Aorta (tissue), 5 donors: ENCODE data around the gene MOCS2. TPM values are rescaled to one million over a fixed set of nuclear protein-coding genes. Genes with fewer than 3 reads are reported as not detected.

Source experiments
- ATAC-seq: fragments of 200-7000 bp; cut with Tn5 transposase; one replicate; pipeline ENCODE4 v1.9.1; 2022; ENCODE audit warnings: moderate library complexity; ENCODE audit not compliant: low FRiP score
- DNase-seq, 2 donors: peaks; one replicate each; pipeline ENCODE4 v3.0.0-alpha.2; 2020
- H3K27ac ChIP-seq, 2 donors: one replicate each; pipeline ENCODE4 v1.5.1; 2013; ENCODE audit warnings: low read length in 2 of 2, mild to moderate bottlenecking in 2 of 2, moderate library complexity in 2 of 2, control low read depth in 1 of 2, inconsistent platforms in 1 of 2, low read depth in 1 of 2
- H3K27me3 ChIP-seq, 2 donors: one replicate each; pipeline ENCODE4 v1.6.1; 2013; ENCODE audit warnings: control low read depth in 1 of 2, low read length in 1 of 2, mild to moderate bottlenecking in 1 of 2, moderate library complexity in 1 of 2; ENCODE audit not compliant: insufficient read depth in 2 of 2, control insufficient read depth in 1 of 2
- H3K36me3 ChIP-seq, 2 donors: one replicate each; pipeline ENCODE4 v1.6.1; 2013; ENCODE audit warnings: control low read depth in 1 of 2, low read length in 1 of 2, mild to moderate bottlenecking in 1 of 2; ENCODE audit not compliant: insufficient read depth in 2 of 2, control insufficient read depth in 1 of 2
- H3K4me1 ChIP-seq, 2 donors: one replicate each; pipeline ENCODE4 v1.6.1; 2013; ENCODE audit warnings: low read length in 2 of 2, control low read depth in 1 of 2, mild to moderate bottlenecking in 1 of 2, moderate library complexity in 1 of 2; ENCODE audit not compliant: insufficient read depth in 2 of 2, control insufficient read depth in 1 of 2
- H3K4me3 ChIP-seq, 2 donors: one replicate each; pipeline ENCODE4 v1.5.1; 2013; ENCODE audit warnings: low read length in 2 of 2, control low read depth in 1 of 2, mild to moderate bottlenecking in 1 of 2
- H3K9me3 ChIP-seq: one replicate; pipeline ENCODE4 v1.6.1; 2013; ENCODE audit warnings: mild to moderate bottlenecking, low read length; ENCODE audit not compliant: control insufficient read depth
- WGBS, 2 donors: extraction: QIAGEN DNeasy Blood & Tissue Kit; methylation state at CpG; one replicate each; pipeline ENCODE4 v1.1.7; 2013; 5-methylcytosine and 5-hydroxymethylcytosine counted together
- intact Hi-C, 2 donors: fragments of 100-400 bp; cut with DNase I; formaldehyde crosslinking; loops; one replicate each; pipeline versions ENCODE4 v1.14.2 to v1.15.0; 2022
- polyA plus RNA-seq, 2 donors: library from polyadenylated mRNA; stranded (reverse); fragments of 200-250 nt; gene quantifications; one replicate each; pipeline ENCODE4 v1.2.3, GENCODE V29; 2013
- total RNA-seq, 2 donors: library from RNA; stranded (reverse); fragmentation: NEBNext Ultra II Directional; extraction: Animal tissue kit (Norgen Biotek cat#: 25700); gene quantifications; one replicate each; pipeline ENCODE4 v1.2.1, GENCODE V29; 2021
- donor health status: healthy with polysubstance abuse.
- donor health status: Bipolar disorder and iron deficiency.
- donor health status: DM: no; HTN: no; CAD: no.
- donor health status: DM: no; HTN: no; CAD: no.
- donor health status: DM: yes; HTN: yes; CAD: no.

MOCS2 gene
- total and polyA plus RNA-seq, 4 donors = 36.5 to 130 (median 53.4) TPM

DNA sequence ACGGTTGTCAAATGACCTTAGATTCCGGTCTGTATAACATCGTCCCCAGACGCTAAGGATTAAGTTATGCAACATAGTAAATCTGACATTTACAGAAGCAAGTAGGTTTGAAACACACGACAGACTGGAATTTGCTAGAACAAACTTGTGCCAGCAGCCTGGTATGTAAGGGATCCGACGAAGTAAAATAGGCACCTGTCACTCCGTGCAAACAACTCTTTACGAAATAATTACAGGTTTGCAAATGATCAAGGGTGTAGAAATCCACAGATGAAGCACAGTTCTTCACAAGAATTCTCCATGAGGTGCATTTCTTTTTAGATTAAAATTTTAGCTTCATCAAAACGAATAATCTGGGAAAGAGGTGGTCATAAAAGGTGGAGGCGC, 508 bp downstream of the MOCS2 start:
- Histone ChIP-seq H3K27me3 (no peaks in the 10 kb centered on the region), H3K4me1 (peaks cover 0 to 4% of the 10 kb centered on the region in 2 donors), H3K4me3 (peak overlapping the region; percentile 68 to 92), H3K27ac (no peak overlapping the region), H3K9me3 (no peaks in the 10 kb centered on the region), H3K36me3 (no peaks in the 10 kb centered on the region)
- peak; percentile 20 for ATAC-seq
- DNase-seq = no peak
- intact Hi-C loops = loop anchor here in 1 of 2 donors (10.0 kb wide), 1 partner anchor 444 kb away; no protein-coding TSS in a partner anchor
- 0 to 1% methylated on average over 11 of the region's 11 CpGs for WGBS, 2 donors

GRCh38 chr5:53105611-53106300, 3.8 kb downstream of the MOCS2 start:
- WGBS, 2 donors = 85 to 86% methylated on average over 5 of the region's 5 CpGs
- no peak for DNase-seq
- Histone ChIP-seq H3K27me3 (no peaks in the 10 kb centered on the region), H3K4me1 (peaks cover 0 to 4% of the 10 kb centered on the region in 2 donors), H3K9me3 (no peaks in the 10 kb centered on the region), H3K36me3 (no peaks in the 10 kb centered on the region), H3K27ac (no peak overlapping the region), H3K4me3 (no peak overlapping the region)
- intact Hi-C loops = loop anchor here in 1 of 2 donors (10.0 kb wide), 1 partner anchor 441 kb away; no protein-coding TSS in a partner anchor
- no peak for ATAC-seq

DNA sequence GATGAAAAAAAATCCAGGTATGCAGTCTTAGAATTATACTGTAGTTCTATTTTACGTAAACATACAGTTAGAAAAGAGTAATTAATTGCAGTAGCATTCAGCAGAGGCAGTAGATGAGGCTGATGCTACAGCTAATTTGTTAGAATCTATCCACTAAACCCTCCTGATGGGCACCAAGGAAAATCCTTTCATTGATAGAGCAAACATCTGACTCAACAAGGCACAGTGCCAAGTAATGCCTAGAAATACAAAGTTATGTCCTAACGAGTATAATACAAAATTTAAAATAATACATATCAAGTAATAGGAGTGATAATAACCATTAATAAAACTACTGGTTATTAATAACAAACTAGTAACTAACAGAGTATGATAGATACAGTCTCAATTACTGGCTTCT, 9.0 kb downstream of the MOCS2 start:
- Histone ChIP-seq H3K36me3 (peaks cover 0 to 3% of the 10 kb centered on the region in 2 donors), H3K9me3 (no peaks in the 10 kb centered on the region), H3K27ac (no peak overlapping the region), H3K4me1 (no peaks in the 10 kb centered on the region), H3K4me3 (no peak overlapping the region), H3K27me3 (no peaks in the 10 kb centered on the region)
- intact Hi-C loops = loop anchor here in 1 of 2 donors (10.0 kb wide), 1 partner anchor 436 kb away; no protein-coding TSS in a partner anchor
- WGBS, 2 donors = 61 to 63% methylated on average over 2 of the region's 2 CpGs
- no peak for ATAC-seq
- no peak for DNase-seq

- no peaks in the 10 kb centered on the region for H3K27me3 ChIP-seq
- no peak overlapping the region for H3K4me3 ChIP-seq
- DNase-seq (no peak), ATAC-seq (no peak)
- peaks cover 0 to 3% of the 10 kb centered on the region in 2 donors for H3K36me3 ChIP-seq
- intact Hi-C loops = loop anchor here in 1 of 2 donors (10.0 kb wide), 1 partner anchor 315 kb away; the partner anchor contains the start of genes ITGA1 and PELO
- H3K9me3 ChIP-seq = no peaks in the 10 kb centered on the region
- H3K4me1 ChIP-seq = no peaks in the 10 kb centered on the region
- 31 to 38% methylated on average over 2 of the region's 2 CpGs for WGBS, 2 donors
- no peak overlapping the region for H3K27ac ChIP-seq
Measured at GRCh38 chr5:53099546-53099945, 10.0 kb downstream of the MOCS2 start.

DNA sequence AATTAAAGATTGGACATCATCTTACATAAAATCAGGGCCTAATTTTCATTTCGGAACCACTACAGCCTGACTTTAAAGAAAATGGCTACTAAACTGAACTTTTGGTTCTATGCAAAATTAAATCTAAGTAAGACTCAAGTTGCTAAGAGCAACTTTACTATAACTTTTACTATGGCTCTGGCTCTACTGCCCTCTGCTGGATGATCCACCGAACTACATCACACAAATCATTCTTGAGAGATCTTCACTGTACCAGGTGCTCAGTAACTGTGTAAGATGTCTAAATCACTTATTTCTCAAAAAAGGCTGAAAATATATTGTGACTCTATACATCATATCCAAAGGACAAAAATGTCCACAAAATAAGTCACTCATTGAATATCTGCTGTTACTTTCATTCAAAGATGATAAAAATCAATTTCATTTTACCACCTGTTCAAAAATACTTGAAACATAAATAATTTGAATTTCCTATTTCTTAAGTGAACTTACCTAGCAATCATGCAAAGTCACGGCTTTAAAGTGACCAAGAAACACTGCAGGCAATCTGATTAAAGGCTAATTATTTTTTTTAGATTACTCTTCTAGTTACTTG, 13.5 kb downstream of the MOCS2 start:
- no peak overlapping the region for H3K27ac ChIP-seq
- peaks cover 0 to 3% of the 10 kb centered on the region in 2 donors for H3K36me3 ChIP-seq
- H3K4me3 ChIP-seq = no peak overlapping the region
- no peaks in the 10 kb centered on the region for H3K9me3 ChIP-seq
- H3K27me3 ChIP-seq = no peaks in the 10 kb centered on the region
- H3K4me1 ChIP-seq = peaks cover 0 to 3% of the 10 kb centered on the region in 2 donors
- intact Hi-C loops = loop anchor here (2.0 to 10.0 kb wide), 2 partner anchors 147 to 311 kb away; partner anchors contain the start of genes ITGA1 (in 1 of the 2) and PELO (in 1 of the 2)
- 10 to 16% methylated on average over 3 of the region's 3 CpGs for WGBS, 2 donors
- ATAC-seq (peak; percentile 85), DNase-seq (peak in 1 of 2 donors; percentile 56)

DNA sequence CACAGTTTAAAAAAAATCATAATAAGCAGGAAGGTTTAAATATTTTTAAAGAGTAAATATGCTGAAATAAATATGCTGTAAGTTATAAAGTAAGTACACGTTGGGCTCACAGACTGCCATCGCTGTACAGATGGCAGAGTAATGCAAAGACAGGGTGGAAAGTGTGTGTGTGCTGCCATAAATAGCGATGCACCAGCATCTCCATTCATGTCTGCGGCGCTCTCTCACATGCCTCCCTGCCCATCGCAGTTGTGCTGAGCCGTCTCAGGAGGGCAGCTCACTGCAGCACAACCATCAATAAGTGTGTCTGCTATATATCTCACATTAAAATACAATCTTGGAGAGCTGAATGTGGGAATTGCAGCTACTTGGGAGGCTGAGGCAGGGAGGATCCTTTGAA, 14.3 kb downstream of the MOCS2 start:
- DNase-seq (no peak), ATAC-seq (no peak)
- H3K4me1 ChIP-seq = peaks cover 0 to 3% of the 10 kb centered on the region in 2 donors
- H3K36me3 ChIP-seq = peaks cover 0 to 3% of the 10 kb centered on the region in 2 donors
- H3K4me3 ChIP-seq = no peak overlapping the region
- H3K9me3 ChIP-seq = no peaks in the 10 kb centered on the region
- WGBS, 2 donors = 79 to 84% methylated on average over 7 of the region's 7 CpGs
- H3K27ac ChIP-seq = no peak overlapping the region
- intact Hi-C loops = loop anchor here in 1 of 2 donors (2.0 to 10.0 kb wide), 2 partner anchors 146 to 310 kb away; partner anchors contain the start of genes ITGA1 and PELO
- H3K27me3 ChIP-seq = no peaks in the 10 kb centered on the region

DNA sequence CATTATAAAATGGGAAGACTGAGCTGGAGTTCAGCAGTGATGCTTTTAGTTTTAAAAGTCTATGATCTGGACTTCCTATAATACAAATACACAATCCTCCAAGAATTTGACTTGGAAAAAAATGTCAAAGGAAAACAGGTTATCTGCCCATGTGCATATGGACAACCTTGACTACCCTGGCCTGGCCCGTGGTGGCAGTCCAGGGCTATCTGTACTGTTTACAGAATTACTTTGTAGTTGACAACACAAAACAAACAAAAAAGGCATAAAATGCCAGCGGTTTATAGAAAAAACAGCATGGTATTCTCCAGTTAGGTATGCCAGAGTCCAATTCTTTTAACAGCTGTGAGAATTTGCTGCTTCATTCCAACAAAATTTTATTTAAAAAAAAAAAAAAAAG, 17.3 kb downstream of the MOCS2 start:
- intact Hi-C loops = loop anchor here (5.0 to 10.0 kb wide), 2 partner anchors 305 to 307 kb away; partner anchors contain the start of genes ITGA1 (in 2 of the 2) and PELO (in 2 of the 2)
- H3K4me1 ChIP-seq = peaks cover 0 to 3% of the 10 kb centered on the region in 2 donors
- no peaks in the 10 kb centered on the region for H3K27me3 ChIP-seq
- H3K36me3 ChIP-seq = peaks cover 0 to 2% of the 10 kb centered on the region in 2 donors
- ATAC-seq = no peak
- H3K9me3 ChIP-seq = no peaks in the 10 kb centered on the region
- H3K4me3 ChIP-seq = no peak overlapping the region
- WGBS, 2 donors = 37 to 45% methylated on average over 2 of the region's 2 CpGs
- DNase-seq = no peak
- peak overlapping the region in 1 of 2 donors; percentile 5 for H3K27ac ChIP-seq

- Histone ChIP-seq H3K36me3 (no peaks in the 10 kb centered on the region), H3K9me3 (no peaks in the 10 kb centered on the region), H3K27ac (no peak overlapping the region), H3K4me3 (no peak overlapping the region), H3K27me3 (no peaks in the 10 kb centered on the region), H3K4me1 (peaks cover 0 to 3% of the 10 kb centered on the region in 2 donors)
- intact Hi-C loops = loop anchor here (5.0 to 10.0 kb wide), 2 partner anchors 304 to 306 kb away; partner anchors contain the start of genes ITGA1 (in 2 of the 2) and PELO (in 2 of the 2)
- WGBS, 2 donors = 53 to 56% methylated on average over 2 of the region's 2 CpGs
- no peak for DNase-seq
- ATAC-seq = no peak
Measured at GRCh38 chr5:53091289-53091688, 18.3 kb downstream of the MOCS2 start.
